BLaER1 (cell line): ENCODE results near the gene MAST4.

Experiments
- H3K27ac ChIP-seq: shearing (Covaris generic); formaldehyde crosslinking; 2 replicates; pipeline ENCODE4 v1.8.1; 2022
- H3K27me3 ChIP-seq: shearing (Covaris generic); formaldehyde crosslinking; 2 replicates; pipeline ENCODE4 v1.8.1; 2022
- H3K36me3 ChIP-seq: shearing (Covaris generic); formaldehyde crosslinking; 2 replicates; pipeline ENCODE4 v1.8.1; 2022
- H3K4me1 ChIP-seq: shearing (Covaris generic); formaldehyde crosslinking; 2 replicates; pipeline ENCODE4 v1.8.1; 2022
- H3K4me2 ChIP-seq: shearing (Covaris generic); formaldehyde crosslinking; 2 replicates; pipeline ENCODE4 v1.8.1; 2022
- H3K4me3 ChIP-seq: shearing (Covaris generic); formaldehyde crosslinking; 2 replicates; pipeline ENCODE4 v1.8.1; 2022
- H3K9ac ChIP-seq: shearing (Covaris generic); formaldehyde crosslinking; 2 replicates; pipeline ENCODE4 v1.8.1; 2022
- H3K9me3 ChIP-seq: shearing (Covaris generic); formaldehyde crosslinking; 2 replicates; pipeline ENCODE4 v1.8.1; 2022
- H4K20me1 ChIP-seq: shearing (Covaris generic); formaldehyde crosslinking; 2 replicates; pipeline ENCODE4 v1.8.1; 2022
- Cebpa-rat ChIP-seq: shearing (Covaris generic); IDR thresholded peaks from 2 replicates; pipeline ENCODE4 v1.8.1; 2022

The MAST4 gene

DNA sequence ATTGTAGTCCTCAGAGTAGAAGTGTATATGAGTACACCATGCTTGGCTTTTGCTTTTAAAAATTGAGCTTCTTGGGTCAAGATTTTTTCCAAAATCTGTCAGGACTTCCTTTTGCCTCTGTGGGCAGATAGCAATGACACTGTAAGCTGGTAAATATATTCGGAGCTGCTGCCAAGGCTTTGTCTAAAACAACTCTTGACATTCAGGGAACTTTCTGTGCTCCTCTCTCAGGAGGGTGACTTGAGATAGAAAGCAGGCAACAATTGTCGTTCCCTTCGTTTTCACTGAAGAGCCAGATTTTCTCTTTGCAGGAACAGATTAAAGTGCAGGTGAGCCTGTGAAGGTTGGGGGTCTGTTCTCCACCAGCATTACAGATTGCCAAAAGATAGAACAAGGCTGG lies 230.5 kb downstream of the MAST4 start:
- H4K20me1 ChIP-seq: no peaks in the 10 kb centered on the region

DNA sequence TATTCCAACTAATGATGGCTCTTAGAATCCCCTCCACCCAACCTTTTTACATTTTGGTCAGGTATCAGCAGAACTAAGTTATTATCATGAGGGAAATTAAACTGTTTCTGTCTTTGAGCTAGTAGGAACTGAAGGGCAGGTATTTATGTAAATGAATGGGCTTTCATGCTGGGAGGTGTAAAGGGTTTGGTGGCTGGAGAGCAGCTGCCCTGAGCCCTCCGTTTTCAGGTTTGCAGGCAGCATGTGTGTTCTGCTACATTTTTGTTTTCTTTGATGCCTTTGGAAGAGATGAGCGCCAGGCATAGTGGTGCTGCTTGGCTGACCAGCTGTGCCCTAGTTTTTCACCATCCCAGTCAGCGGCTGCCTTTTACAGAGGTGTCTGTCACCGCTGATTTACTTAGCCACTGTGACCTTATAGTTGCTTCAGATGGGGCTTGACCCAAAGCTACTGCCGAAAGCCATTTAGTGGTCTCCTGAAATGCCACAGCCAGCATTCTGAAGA lies 231.9 kb downstream of the MAST4 start:
- H3K27ac ChIP-seq: no peak overlapping the region
- no peak overlapping the region for H3K9ac ChIP-seq
- H3K4me1 ChIP-seq: peaks cover 30% of the 10 kb centered on the region
- no peak overlapping the region for H3K4me3 ChIP-seq
- TF ChIP-seq Cebpa-rat: no peak
- H3K9me3 ChIP-seq: no peaks in the 10 kb centered on the region
- H3K4me2 ChIP-seq: peak overlapping the region; percentile 74
- no peaks in the 10 kb centered on the region for H4K20me1 ChIP-seq
- no peaks in the 10 kb centered on the region for H3K27me3 ChIP-seq
- no peaks in the 10 kb centered on the region for H3K36me3 ChIP-seq

More for the DNA sequence above, 230.5 kb downstream of the MAST4 start:
- no peak overlapping the region for H3K4me3 ChIP-seq
- H3K9me3 ChIP-seq: no peaks in the 10 kb centered on the region
- H3K4me2 ChIP-seq: no peak overlapping the region
- no peaks in the 10 kb centered on the region for H3K27me3 ChIP-seq
- no peak overlapping the region for H3K9ac ChIP-seq
- H3K4me1 ChIP-seq: peaks cover 38% of the 10 kb centered on the region
- no peaks in the 10 kb centered on the region for H3K36me3 ChIP-seq
- no peak overlapping the region for H3K27ac ChIP-seq
- TF ChIP-seq Cebpa-rat: no peak

DNA sequence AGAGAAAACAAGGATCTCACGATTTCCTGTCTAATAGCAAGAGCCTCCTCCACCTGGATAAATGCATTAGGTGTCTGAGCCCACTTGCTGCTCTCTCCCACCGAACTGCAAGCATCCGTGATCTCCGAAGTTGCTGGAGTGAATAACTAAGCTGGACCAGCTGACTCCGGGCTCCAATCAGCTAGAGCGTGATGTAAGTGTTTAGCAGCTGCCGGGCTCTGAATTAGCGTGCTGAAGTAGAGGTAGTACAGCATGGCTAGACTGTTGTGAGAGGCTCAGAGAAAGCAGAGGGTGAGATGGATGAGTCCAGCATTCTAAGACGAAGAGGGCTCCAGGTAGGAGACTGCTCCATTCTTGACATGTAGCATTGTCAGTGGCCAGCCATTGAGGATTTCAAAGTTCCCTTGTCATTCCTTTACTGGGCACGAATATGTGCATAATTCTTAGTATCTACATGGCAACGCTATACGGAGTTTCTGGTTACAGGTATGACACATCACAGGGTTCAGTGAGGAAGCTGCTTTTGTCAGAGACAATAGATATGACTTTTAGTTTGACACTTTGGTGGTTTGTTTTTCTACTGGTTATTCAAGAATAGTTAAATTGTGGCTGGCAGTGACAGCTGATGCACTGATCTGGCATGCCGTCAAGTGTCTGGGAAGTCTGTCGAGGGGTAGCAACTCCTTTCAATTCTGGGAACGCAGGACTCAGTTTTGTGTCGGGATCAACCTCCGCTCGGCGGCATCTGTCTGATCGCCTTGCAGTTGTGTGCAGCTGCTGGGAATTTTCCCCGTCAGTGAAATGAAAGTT lies 232.6 kb downstream of the MAST4 start:
- Histone ChIP-seq H3K4me1 (peaks cover 30% of the 10 kb centered on the region), H3K27me3 (no peaks in the 10 kb centered on the region), H3K27ac (no peak overlapping the region), H3K9ac (peak overlapping the region; percentile 7), H4K20me1 (no peaks in the 10 kb centered on the region), H3K4me3 (0 out of 2 replicates have a peak overlapping the region, but pooled peaks have one; percentile 4), H3K9me3 (no peaks in the 10 kb centered on the region), H3K36me3 (no peaks in the 10 kb centered on the region), H3K4me2 (peak overlapping the region; percentile 74)
- TF ChIP-seq Cebpa-rat: no peak

DNA sequence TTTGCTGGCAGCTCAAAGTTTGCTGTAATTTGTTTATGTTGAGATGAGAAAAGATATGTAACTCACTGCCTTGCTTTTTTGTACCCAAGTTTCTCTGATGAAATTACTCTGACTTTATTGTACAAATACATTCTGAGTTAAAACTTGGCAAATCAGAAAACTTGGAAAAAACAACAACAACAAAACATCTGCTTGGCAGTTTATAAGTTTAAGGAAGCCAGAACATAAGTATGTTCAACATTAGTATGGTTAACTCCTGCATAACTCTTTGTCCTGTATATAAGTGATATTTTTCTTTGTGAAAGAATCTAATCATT lies 233.1 kb downstream of the MAST4 start:
- peak overlapping the region; percentile 7; the same call in 1 of the 2 replicates for H3K9ac ChIP-seq
- H3K9me3 ChIP-seq: no peaks in the 10 kb centered on the region
- no peaks in the 10 kb centered on the region for H3K27me3 ChIP-seq
- H3K4me2 ChIP-seq: peak overlapping the region; percentile 74
- H4K20me1 ChIP-seq: no peaks in the 10 kb centered on the region
- TF ChIP-seq Cebpa-rat: no peak
- H3K4me3 ChIP-seq: 0 out of 2 replicates have a peak overlapping the region, but pooled peaks have one; percentile 4
- H3K36me3 ChIP-seq: no peaks in the 10 kb centered on the region
- no peak overlapping the region for H3K27ac ChIP-seq
- peaks cover 30% of the 10 kb centered on the region for H3K4me1 ChIP-seq

DNA sequence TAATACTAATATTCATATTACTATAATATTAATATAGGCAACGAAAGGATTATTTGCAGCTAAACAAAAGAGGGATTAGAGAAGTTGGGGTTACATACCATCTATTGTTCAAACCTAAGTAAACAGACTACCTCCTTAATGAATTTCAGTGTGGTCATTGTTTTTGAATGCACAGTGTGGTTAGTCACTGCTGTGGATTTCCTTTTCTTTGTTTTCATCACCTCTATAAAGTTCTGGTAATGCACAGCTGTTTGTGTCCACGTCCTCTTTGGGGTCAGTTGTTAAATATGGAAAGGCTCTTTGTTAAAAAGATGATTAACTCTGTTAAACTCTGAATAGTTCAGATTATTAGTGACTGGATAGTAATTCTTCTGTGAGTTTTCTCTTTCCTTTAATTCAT lies 233.6 kb downstream of the MAST4 start:
- Histone ChIP-seq H3K36me3 (no peaks in the 10 kb centered on the region), H3K27me3 (no peaks in the 10 kb centered on the region), H3K4me1 (peaks cover 30% of the 10 kb centered on the region), H3K9me3 (no peaks in the 10 kb centered on the region), H3K4me3 (no peak overlapping the region), H3K4me2 (peak overlapping the region; percentile 74), H3K27ac (no peak overlapping the region), H3K9ac (no peak overlapping the region), H4K20me1 (no peaks in the 10 kb centered on the region)
- TF ChIP-seq Cebpa-rat: no peak

DNA sequence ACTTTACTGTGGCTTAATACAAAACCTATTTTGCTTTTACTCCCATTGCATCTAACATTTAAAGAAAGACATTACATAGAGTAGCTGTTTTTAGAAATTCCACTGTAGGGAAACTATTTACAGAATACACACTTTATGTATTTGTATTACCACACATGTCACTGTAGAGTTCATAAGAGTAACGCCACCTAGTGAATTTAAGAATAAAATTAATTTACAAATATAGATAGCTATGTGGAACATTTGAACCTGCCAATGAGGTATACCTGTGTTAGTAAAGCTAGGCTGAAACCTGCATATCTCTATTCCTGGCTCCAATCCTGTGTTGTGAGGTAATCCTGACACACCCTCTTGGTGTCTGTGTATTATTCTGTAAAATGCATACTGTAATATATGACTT lies 234.4 kb downstream of the MAST4 start:
- no peak for TF ChIP-seq Cebpa-rat
- Histone ChIP-seq H3K4me1 (peaks cover 30% of the 10 kb centered on the region), H3K27me3 (no peaks in the 10 kb centered on the region), H3K9ac (no peak overlapping the region), H3K36me3 (no peaks in the 10 kb centered on the region), H3K9me3 (no peaks in the 10 kb centered on the region), H3K4me2 (peak overlapping the region; percentile 74; the same call in 1 of the 2 replicates), H4K20me1 (no peaks in the 10 kb centered on the region), H3K27ac (no peak overlapping the region), H3K4me3 (no peak overlapping the region)

DNA sequence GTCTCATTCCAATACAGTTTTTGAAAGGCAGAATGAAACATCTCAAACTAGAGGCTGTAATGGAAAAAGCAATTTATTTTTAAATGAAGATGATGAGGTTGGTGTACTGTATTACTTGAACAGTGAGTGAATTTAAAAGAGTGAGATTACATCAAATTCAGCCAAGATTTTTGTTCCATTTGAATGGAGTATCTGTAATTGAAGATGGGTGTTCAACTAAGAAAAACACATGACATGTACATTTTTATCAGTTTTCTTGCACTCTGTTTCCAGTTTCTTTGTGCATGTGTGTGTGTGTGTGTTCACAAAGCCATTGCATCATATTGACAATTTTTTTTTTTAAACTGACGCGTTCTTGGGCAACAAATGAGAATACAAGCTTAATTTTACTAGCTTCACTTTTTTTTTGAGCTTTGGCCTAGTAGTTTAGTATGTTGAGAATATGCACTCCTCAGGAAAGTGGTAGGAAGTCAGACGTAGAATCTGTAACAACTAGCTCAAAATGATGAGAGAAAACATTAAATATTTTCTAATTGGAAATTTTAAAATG lies 243.5 kb downstream of the MAST4 start:
- Histone ChIP-seq H4K20me1 (no peaks in the 10 kb centered on the region), H3K36me3 (no peaks in the 10 kb centered on the region), H3K4me1 (peaks cover 9% of the 10 kb centered on the region), H3K27ac (no peak overlapping the region), H3K9ac (no peak overlapping the region), H3K27me3 (no peaks in the 10 kb centered on the region), H3K4me3 (no peak overlapping the region), H3K9me3 (no peaks in the 10 kb centered on the region), H3K4me2 (no peak overlapping the region)
- no peak for TF ChIP-seq Cebpa-rat

DNA sequence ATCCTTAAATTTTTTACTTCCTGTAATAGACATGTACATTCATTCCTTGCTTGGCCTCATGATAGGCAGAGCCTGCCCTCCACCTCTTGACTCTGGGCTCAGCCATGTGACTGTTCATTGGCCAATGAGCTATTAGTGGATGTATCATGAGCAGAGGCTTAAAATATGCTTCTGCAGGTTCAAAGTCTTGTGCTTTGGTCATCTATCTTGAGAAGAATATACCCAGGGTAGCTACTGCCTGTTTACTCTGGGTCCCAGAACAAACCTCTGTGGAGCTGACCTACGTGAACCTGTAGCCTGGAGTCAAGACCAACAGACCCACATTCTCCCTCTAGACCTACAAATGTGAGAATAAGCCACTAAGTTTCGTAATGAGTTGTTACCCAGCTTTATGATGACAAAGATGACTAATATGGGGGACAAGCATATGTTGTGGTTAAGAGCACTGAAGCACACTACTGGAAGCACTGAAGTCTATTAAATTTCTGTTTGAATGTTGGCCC lies 244.4 kb downstream of the MAST4 start:
- H3K27ac ChIP-seq: no peak overlapping the region
- TF ChIP-seq Cebpa-rat: no peak

DNA sequence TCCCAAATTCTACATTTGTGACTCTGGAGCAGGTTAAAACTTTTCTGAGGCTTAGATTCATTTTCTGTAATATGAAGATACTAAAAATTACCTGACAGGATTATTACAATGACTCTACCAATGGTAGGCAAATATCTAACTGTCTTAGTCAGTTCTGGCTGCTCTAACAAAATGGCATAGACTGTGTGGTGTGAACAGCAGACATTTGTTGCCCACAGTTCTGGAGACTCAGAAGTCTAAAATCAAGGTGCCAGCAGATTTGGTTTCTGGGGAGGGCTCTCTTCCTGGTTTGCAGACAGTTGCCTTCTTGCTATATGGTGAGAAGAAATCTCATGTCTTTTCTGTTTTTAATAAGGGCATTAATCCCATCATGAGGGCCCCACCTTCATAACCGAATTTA lies 245.1 kb downstream of the MAST4 start:
- no peaks in the 10 kb centered on the region for H3K27me3 ChIP-seq
- no peaks in the 10 kb centered on the region for H4K20me1 ChIP-seq
- no peak overlapping the region; the same call in 1 of the 2 replicates for H3K4me2 ChIP-seq
- no peak for TF ChIP-seq Cebpa-rat
- H3K9ac ChIP-seq: no peak overlapping the region
- H3K4me3 ChIP-seq: no peak overlapping the region
- H3K36me3 ChIP-seq: no peaks in the 10 kb centered on the region
- H3K4me1 ChIP-seq: peaks cover 9% of the 10 kb centered on the region
- no peak overlapping the region for H3K27ac ChIP-seq
- H3K9me3 ChIP-seq: no peaks in the 10 kb centered on the region

More for the DNA sequence above, 244.4 kb downstream of the MAST4 start:
- H3K27me3 ChIP-seq: no peaks in the 10 kb centered on the region
- no peak overlapping the region for H3K4me3 ChIP-seq
- no peaks in the 10 kb centered on the region for H3K9me3 ChIP-seq
- H3K36me3 ChIP-seq: no peaks in the 10 kb centered on the region
- no peaks in the 10 kb centered on the region for H4K20me1 ChIP-seq
- peak overlapping the region; percentile 41 for H3K4me2 ChIP-seq
- H3K9ac ChIP-seq: no peak overlapping the region
- H3K4me1 ChIP-seq: peaks cover 9% of the 10 kb centered on the region

DNA sequence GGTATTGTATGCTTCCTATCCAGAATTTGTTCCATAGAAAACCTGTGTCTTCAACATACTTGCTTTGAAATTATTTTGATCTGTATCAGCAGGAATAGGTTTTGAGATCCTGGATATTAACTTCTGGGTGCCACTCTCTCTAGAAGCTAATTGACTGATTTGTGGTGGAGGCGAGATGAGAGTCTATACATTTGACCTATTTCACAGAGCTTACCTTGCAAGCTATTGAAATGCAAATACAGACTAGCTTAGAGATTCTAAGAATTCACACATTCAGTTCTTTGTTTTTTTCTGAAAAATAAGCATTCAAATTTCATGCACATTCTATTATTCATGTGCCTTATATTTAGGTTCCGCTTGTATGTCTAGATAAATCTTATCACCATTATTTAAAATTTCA lies 246.3 kb downstream of the MAST4 start:
- Histone ChIP-seq H3K36me3 (no peaks in the 10 kb centered on the region), H3K27me3 (no peaks in the 10 kb centered on the region), H3K4me2 (no peak overlapping the region), H4K20me1 (no peaks in the 10 kb centered on the region), H3K9ac (no peak overlapping the region), H3K27ac (no peak overlapping the region), H3K4me3 (no peak overlapping the region), H3K9me3 (no peaks in the 10 kb centered on the region), H3K4me1 (peaks cover 9% of the 10 kb centered on the region)
- TF ChIP-seq Cebpa-rat: no peak
